Measurements from ENCODE around the gene ASIC1.

ASIC1 gene

GRCh38 chr12:50055831-50056638 is 1.4 kb upstream of the ASIC1 start:
- DNase-seq (ENCODE audit: extremely low read depth, low read depth): no peak
- peak; percentile 98 for TF ChIP-seq CTCF (IDR thresholded peaks at IDR 0.05; ENCODE audit: low read depth, low read length)

GRCh38 chr12:50056639-50056976 is 788 bp upstream of the ASIC1 start:
- DNase-seq (ENCODE audit: extremely low read depth, low read depth): no peak
- no peak for TF ChIP-seq CTCF (IDR thresholded peaks at IDR 0.05; ENCODE audit: low read depth, low read length)

GRCh38 chr12:50057896-50058670 is 687 bp downstream of the ASIC1 start:
- no peak for TF ChIP-seq CTCF (IDR thresholded peaks at IDR 0.05; ENCODE audit: low read depth, low read length)
- DNase-seq (ENCODE audit: extremely low read depth, low read depth): no peak

- DNase-seq (ENCODE audit: extremely low read depth, low read depth): no peak
- TF ChIP-seq CTCF (IDR thresholded peaks at IDR 0.05; ENCODE audit: low read depth, low read length): no peak
Measured at GRCh38 chr12:50058743-50059312, 1.4 kb downstream of the ASIC1 start.

- TF ChIP-seq CTCF (IDR thresholded peaks at IDR 0.05; ENCODE audit: low read depth, low read length): no peak
- DNase-seq (ENCODE audit: extremely low read depth, low read depth): no peak
Measured at GRCh38 chr12:50059440-50060119, 2.2 kb downstream of the ASIC1 start.

- no peak for DNase-seq (ENCODE audit: extremely low read depth, low read depth)
- TF ChIP-seq CTCF (IDR thresholded peaks at IDR 0.05; ENCODE audit: low read depth, low read length): no peak
Measured at GRCh38 chr12:50060120-50060468, 2.7 kb downstream of the ASIC1 start.
